K562 (cell line): Measurements from ENCODE around the gene SPTBN5. TPM values are rescaled to one million over a fixed set of nuclear protein-coding genes. Genes with fewer than 3 reads are reported as not detected.

Experiments used
- ATAC-seq: fragments of 200-7000 bp; cut with Tn5 transposase; 3 replicates; pipeline ENCODE4 v1.9.1; 2020; ENCODE audit warnings: moderate library complexity
- BruUV-seq: library from RNA; stranded (reverse); fragments of 400-500 nt; replicated peaks from 2 replicates; lab custom pipeline; 2021; lab: Mats Ljungman, UMichigan
- CTCF ChIA-PET: fragments of 300-600 bp; formaldehyde crosslinking; extraction: SDS; loops from one replicate; lab custom pipeline; 2021; ENCODE audit warnings: low intra/inter-chr PET ratio; lab: Yijun Ruan, JAX
- POLR2A ChIA-PET: fragments of 300-600, 350-650 bp; sonication (Branson Sonifier 250); formaldehyde crosslinking; extraction: SDS; loops from one replicate; lab custom pipeline; 2021; ENCODE audit warnings: antibody characterized with exemption, inconsistent platforms; lab: Yijun Ruan, JAX
- DNase-seq, 4 experiments: peaks; one replicate each; pipeline versions ENCODE4 v3.0.0 to v3.0.0-alpha.2; 2011 to 2018; ENCODE audit warnings: low spot score in 3 of 4, mixed read lengths in 3 of 4; ENCODE audit errors: extremely low read depth in 1 of 4
- FAIRE-seq: peaks from 2 replicates; lab custom pipeline; 2011; peaks lifted over from hg19 to GRCh38; lab: Jason Lieb, UNC
- H2AFZ ChIP-seq: 2 replicates; pipeline ENCODE4 v1.6.0; 2011; ENCODE audit warnings: low read depth, low read length, control low read depth, inconsistent platforms
- H3K27ac ChIP-seq: fragments of 200-600 bp; 3 replicates; pipeline ENCODE4 v1.8.0; 2011; ENCODE audit warnings: low read depth, mild to moderate bottlenecking, control low read depth, inconsistent platforms, low read length, moderate library complexity, mixed read lengths; ENCODE audit errors: extremely low read depth
- H3K27me3 ChIP-seq, 2 experiments: fragments of 300-600 bp in 1 of 2; 2 replicates in 1 of 2; 3 replicates in 1 of 2; pipeline versions ENCODE4 v1.6.0 to v1.8.0; 2011; ENCODE audit warnings: inconsistent platforms in 2 of 2, low read length in 2 of 2, mild to moderate bottlenecking in 1 of 2, mixed read lengths in 1 of 2, moderate library complexity in 1 of 2; ENCODE audit not compliant: control insufficient read depth in 2 of 2, insufficient read depth in 2 of 2
- H3K36me3 ChIP-seq: fragments of 300-600 bp; 3 replicates; pipeline ENCODE4 v1.8.0; 2011; ENCODE audit warnings: mild to moderate bottlenecking, low read length, inconsistent platforms; ENCODE audit not compliant: control insufficient read depth, insufficient read depth
- H3K4me1 ChIP-seq, 2 experiments: fragments of 200-600 bp in 1 of 2; replicated peaks in 1 of 2; 2 replicates in 1 of 2; 3 replicates in 1 of 2; pipeline versions ENCODE4 v1.5.1 to v1.8.0; 2011; ENCODE audit warnings: inconsistent platforms in 2 of 2, low read length in 2 of 2, mild to moderate bottlenecking in 1 of 2, mixed read lengths in 1 of 2, moderate library complexity in 1 of 2; ENCODE audit not compliant: control insufficient read depth in 2 of 2, insufficient read depth in 2 of 2
- H3K4me2 ChIP-seq: 2 replicates; pipeline ENCODE4 v1.6.1; 2011; ENCODE audit warnings: low read length, control low read depth, inconsistent platforms, mixed read lengths; ENCODE audit not compliant: insufficient read depth
- H3K4me3 ChIP-seq: fragments of 200-600 bp; sonication (generic), shearing (Covaris generic); 2 replicates; pipeline ENCODE4 v1.5.1; 2016; ENCODE audit warnings: control low read depth, inconsistent platforms
- H3K79me2 ChIP-seq: fragments of 200-600 bp; 3 replicates; pipeline ENCODE4 v1.8.0; 2011; ENCODE audit warnings: low read length, inconsistent platforms; ENCODE audit not compliant: control insufficient read depth, insufficient read depth
- H3K9ac ChIP-seq, 2 experiments: 2 replicates each; pipeline versions ENCODE4 v1.6.0 to v1.6.1; 2011; ENCODE audit warnings: low read depth in 2 of 2, low read length in 2 of 2, control low read depth in 1 of 2, inconsistent platforms in 1 of 2, mild to moderate bottlenecking in 1 of 2, mixed read lengths in 1 of 2; ENCODE audit not compliant: insufficient read depth in 1 of 2
- H3K9me1 ChIP-seq: one replicate; pipeline ENCODE4 v1.6.0; 2011; ENCODE audit warnings: inconsistent platforms, mild to moderate bottlenecking, low read length, moderate library complexity; ENCODE audit not compliant: control insufficient read depth, insufficient read depth
- H3K9me3 ChIP-seq: replicated peaks from 2 replicates; pipeline ENCODE4 v1.5.1; 2011; ENCODE audit warnings: low read depth, low read length, inconsistent platforms; ENCODE audit not compliant: control insufficient read depth, insufficient read depth
- H4K20me1 ChIP-seq: replicated peaks from 2 replicates; pipeline ENCODE4 v1.6.1; 2011; ENCODE audit warnings: low read length, inconsistent platforms, mixed read lengths; ENCODE audit not compliant: control insufficient read depth, insufficient read depth
- CREM ChIP-seq: IDR thresholded peaks from 2 replicates; pipeline ENCODE4 v1.6.1; 2014; ENCODE audit warnings: antibody characterized with exemption, low read depth
- ETV1 ChIP-seq: fragments of 450-650 bp; conservative IDR thresholded peaks from 2 replicates; pipeline ENCODE4 v1.6.1; 2016; ENCODE audit warnings: missing genetic modification characterization, control low read depth, low read depth, missing compliant biosample characterization
- ZC3H11A ChIP-seq: IDR thresholded peaks from 2 replicates; pipeline ENCODE4 v1.6.1; 2012; ENCODE audit warnings: low read depth, low read length, improper control_type of control experiment
- ZNF696 ChIP-seq: fragments of 250-450 bp; sonication (Bioruptor Pico); conservative IDR thresholded peaks from 2 replicates; pipeline ENCODE4 v1.4.0; 2020; ENCODE audit warnings: mild to moderate bottlenecking, moderate library complexity
- WGBS: fragments of 100-300 bp; shearing (Covaris generic); methylation state at CpG from one replicate; pipeline ENCODE4 v1.1.6; 2016; ENCODE audit warnings: low coverage, mixed read lengths; ENCODE audit not compliant: insufficient coverage; ENCODE audit errors: missing lambda C conversion rate; 5-methylcytosine and 5-hydroxymethylcytosine counted together
- in situ Hi-C: fragments of 300-500 bp; cut with MboI; formaldehyde crosslinking; loops from 4 replicates; pipeline ENCODE4 v1.15.0; 2018; ENCODE audit warnings: inconsistent platforms, mixed read lengths
- intact Hi-C: fragments of 100-400 bp; cut with micrococcal nuclease; formaldehyde crosslinking; loops from 2 replicates; pipeline ENCODE4 v1.14.2; 2022
- polyA plus RNA-seq, 8 experiments: library from polyadenylated mRNA; depleted of rRNA in 4 of 8; stranded (reverse) in 5 of 8; unstranded in 3 of 8; fragments of >200 nt; fragmentation: Nextera tagmentation in 2 of 8; fragmentation: Illumina TruSeq in 1 of 8; extraction: Ambion mirVana in 2 of 8; extraction: Trizol in 1 of 8; gene quantifications; 2 replicates each; pipeline versions ENCODE4 v1.2.1 to v1.2.3, GENCODE V29; 2011 to 2014; ENCODE audit warnings: inconsistent platforms in 1 of 8, missing spikeins in 1 of 8
- total RNA-seq, 7 experiments: library from RNA; depleted of rRNA in 6 of 7; stranded (reverse); fragments of >200 nt in 6 of 7; fragmentation: Illumina TruSeq in 2 of 7; extraction: Trizol in 2 of 7; gene quantifications; 2 replicates each; pipeline versions ENCODE4 v1.2.1 to v1.2.3, GENCODE V29; 2011 to 2021; ENCODE audit warnings: low replicate concordance in 1 of 7
- TF ChIP-seq, protein P1 (sequence below), 3 experiments: fragments of 200-800 bp in 1 of 3; sonication (Bioruptor generic) in 1 of 3; sonication (generic) in 1 of 3; formaldehyde crosslinking in 1 of 3; IDR thresholded peaks; 2 replicates each; pipeline versions ENCODE4 v1.6.1 to v1.8.0; 2016 to 2022; ENCODE audit warnings: mild to moderate bottlenecking in 2 of 3, missing compliant biosample characterization in 2 of 3, missing genetic modification characterization in 2 of 3, missing genetic modification reagents in 1 of 3
- TF ChIP-seq, protein P2 (sequence below): fragments of 450-650 bp; IDR thresholded peaks from 2 replicates; pipeline ENCODE4 v1.6.1; 2016; ENCODE audit warnings: antibody characterized with exemption

The SPTBN5 gene
- total and polyA plus RNA-seq, 9 of the 15 experiments (the other 6 are each of a cell fraction or from before 2014, with no cell fraction given), result 0.02 TPM; not detected in 8

DNA sequence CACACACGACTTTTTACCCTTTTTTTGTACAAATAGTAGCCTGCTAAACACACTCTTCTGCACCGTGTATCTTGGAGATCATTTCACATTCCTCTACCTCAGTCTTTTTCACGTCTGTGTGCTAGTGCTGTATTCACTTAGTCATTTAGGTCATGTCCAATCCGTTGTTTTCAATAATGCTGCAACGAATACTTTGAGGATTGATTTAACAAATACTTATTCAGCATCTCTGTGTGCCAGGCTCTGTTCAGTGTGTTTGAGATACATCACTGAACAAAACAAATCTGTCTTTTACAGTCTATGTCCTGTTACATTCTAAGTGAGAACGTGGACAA, 65.1 kb downstream of the SPTBN5 start:
- WGBS, result 3% methylated on average over 6 of the region's 6 CpGs
- H3K4me2 ChIP-seq, result peak overlapping the region; percentile 87
- intact Hi-C loops, result no loop called here
- H3K4me1 ChIP-seq, result peaks cover 6 to 23% of the 10 kb centered on the region in 2 experiments; a peak in 2 of 5 replicates
- no peak overlapping the region for H3K27ac ChIP-seq
- peak overlapping the region; percentile 91 for H2AFZ ChIP-seq
- BruUV-seq, result no TSS peak
- no peaks in the 10 kb centered on the region for H3K9me1 ChIP-seq
- H3K27me3 ChIP-seq, result no peaks in the 10 kb centered on the region
- H3K4me3 ChIP-seq, result peak overlapping the region; percentile 52
- 0 out of 2 replicates have a peak, but pooled peaks cover 3% of the 10 kb centered on the region for H4K20me1 ChIP-seq
- CTCF ChIA-PET, result no interaction called here
- no peak for TF ChIP-seq CREM
- TF ChIP-seq, protein P1, sequence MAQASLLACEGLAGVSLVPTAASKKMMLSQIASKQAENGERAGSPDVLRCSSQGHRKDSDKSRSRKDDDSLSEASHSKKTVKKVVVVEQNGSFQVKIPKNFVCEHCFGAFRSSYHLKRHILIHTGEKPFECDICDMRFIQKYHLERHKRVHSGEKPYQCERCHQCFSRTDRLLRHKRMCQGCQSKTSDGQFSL (CRISPR knock-in tag; IDR thresholded peaks at IDR 0.05), result no peak
- TF ChIP-seq, protein P1 (tag; IDR thresholded peaks at IDR 0.05), result no peak
- TF ChIP-seq ETV1 (tag), result no peak
- no peak for TF ChIP-seq ZC3H11A
- TF ChIP-seq, protein P2, sequence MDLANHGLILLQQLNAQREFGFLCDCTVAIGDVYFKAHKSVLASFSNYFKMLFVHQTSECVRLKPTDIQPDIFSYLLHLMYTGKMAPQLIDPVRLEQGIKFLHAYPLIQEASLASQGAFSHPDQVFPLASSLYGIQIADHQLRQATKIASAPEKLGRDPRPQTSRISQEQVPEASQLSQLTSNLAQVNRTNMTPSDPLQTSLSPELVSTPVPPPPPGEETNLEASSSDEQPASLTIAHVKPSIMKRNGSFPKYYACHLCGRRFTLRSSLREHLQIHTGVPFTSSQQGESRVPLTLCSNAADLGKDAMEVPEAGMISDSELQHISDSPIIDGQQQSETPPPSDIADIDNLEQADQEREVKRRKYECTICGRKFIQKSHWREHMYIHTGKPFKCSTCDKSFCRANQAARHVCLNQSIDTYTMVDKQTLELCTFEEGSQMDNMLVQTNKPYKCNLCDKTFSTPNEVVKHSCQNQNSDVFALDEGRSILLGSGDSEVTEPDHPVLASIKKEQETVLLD, result no peak
- TF ChIP-seq ZNF696, result no peak
- no peak for FAIRE-seq
- POLR2A ChIA-PET, result interaction anchor here (1.0 kb wide), 1 partner anchor 17 kb away, joined by 3 read pairs; no protein-coding TSS in a partner anchor
- peaks cover 10% of the 10 kb centered on the region; the same call in 1 of the 3 replicates for H3K36me3 ChIP-seq
- ATAC-seq, result no peak
- peaks cover 9% of the 10 kb centered on the region; the same call in 2 of the 3 replicates for H3K79me2 ChIP-seq
- DNase-seq, result no peak
- H3K9ac ChIP-seq, result peak overlapping the region in 1 of 2 experiments; percentile 65; a peak in 3 of 4 replicates
- H3K9me3 ChIP-seq, result no peaks in the 10 kb centered on the region
- in situ Hi-C loops, result no loop called here
